Measurements from ENCODE around the gene L3MBTL2.

DNA sequence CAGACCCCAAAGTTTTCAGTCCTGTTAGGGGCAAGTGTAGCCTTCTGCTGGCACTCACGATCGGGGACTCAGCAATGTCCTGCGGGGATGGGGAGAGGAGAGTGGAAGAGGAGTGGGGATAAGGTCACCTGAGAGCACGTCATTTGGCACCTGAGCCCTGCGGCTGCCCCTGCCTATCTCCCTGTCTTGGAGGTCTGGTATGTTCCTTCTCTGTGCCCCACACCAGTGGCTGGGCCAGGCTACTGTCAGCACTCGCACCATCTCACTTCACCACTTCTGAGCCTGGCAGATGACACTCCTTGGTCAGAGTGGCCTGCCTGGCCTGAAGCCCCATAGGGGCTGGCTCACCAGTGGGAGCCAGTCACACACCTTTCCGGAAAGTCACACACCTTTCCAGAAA, 55.8 kb downstream of the L3MBTL2 start:
- TF ChIP-seq, protein P1, sequence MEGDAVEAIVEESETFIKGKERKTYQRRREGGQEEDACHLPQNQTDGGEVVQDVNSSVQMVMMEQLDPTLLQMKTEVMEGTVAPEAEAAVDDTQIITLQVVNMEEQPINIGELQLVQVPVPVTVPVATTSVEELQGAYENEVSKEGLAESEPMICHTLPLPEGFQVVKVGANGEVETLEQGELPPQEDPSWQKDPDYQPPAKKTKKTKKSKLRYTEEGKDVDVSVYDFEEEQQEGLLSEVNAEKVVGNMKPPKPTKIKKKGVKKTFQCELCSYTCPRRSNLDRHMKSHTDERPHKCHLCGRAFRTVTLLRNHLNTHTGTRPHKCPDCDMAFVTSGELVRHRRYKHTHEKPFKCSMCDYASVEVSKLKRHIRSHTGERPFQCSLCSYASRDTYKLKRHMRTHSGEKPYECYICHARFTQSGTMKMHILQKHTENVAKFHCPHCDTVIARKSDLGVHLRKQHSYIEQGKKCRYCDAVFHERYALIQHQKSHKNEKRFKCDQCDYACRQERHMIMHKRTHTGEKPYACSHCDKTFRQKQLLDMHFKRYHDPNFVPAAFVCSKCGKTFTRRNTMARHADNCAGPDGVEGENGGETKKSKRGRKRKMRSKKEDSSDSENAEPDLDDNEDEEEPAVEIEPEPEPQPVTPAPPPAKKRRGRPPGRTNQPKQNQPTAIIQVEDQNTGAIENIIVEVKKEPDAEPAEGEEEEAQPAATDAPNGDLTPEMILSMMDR (IDR thresholded peaks at IDR 0.05) = no peak
- TF ChIP-seq POLR2A (IDR thresholded peaks at IDR 0.05) = no peak
